Retinal pigment epithelial cell (primary cell): ENCODE measurements around the gene UBXN10.
"Not testable (repeated sequence)": the region's sequence is repeated elsewhere in the genome, so short reads cannot be mapped to it uniquely, and the experiment has no call there.

Experiments used
- DNase-seq: peaks from one replicate; pipeline ENCODE4 v3.0.0-alpha.2; 2010; ENCODE audit warnings: low read depth
- H3K4me3 ChIP-seq: 2 replicates; pipeline ENCODE4 v1.5.1; 2011; ENCODE audit warnings: mild to moderate bottlenecking, low read length, control low read depth, moderate library complexity
- CTCF ChIP-seq: conservative IDR thresholded peaks from 2 replicates; pipeline ENCODE4 v1.5.1; 2011; ENCODE audit warnings: low read depth, low read length, control low read depth, inconsistent platforms

Gene UBXN10

GRCh38 chr1:20212685-20213331 lies 26.9 kb downstream of the UBXN10 start:
- peak; percentile 74 for TF ChIP-seq CTCF
- DNase-seq = no peak
- no peak overlapping the region for H3K4me3 ChIP-seq

GRCh38 chr1:20215716-20216115 lies 29.8 kb downstream of the UBXN10 start:
- DNase-seq = no peak
- TF ChIP-seq CTCF = no peak
- no peak overlapping the region for H3K4me3 ChIP-seq

GRCh38 chr1:20216574-20216973 lies 30.7 kb downstream of the UBXN10 start:
- TF ChIP-seq CTCF = peak; percentile 57
- no peak for DNase-seq
- no peak overlapping the region for H3K4me3 ChIP-seq

GRCh38 chr1:20219053-20219452 lies 33.2 kb downstream of the UBXN10 start:
- H3K4me3 ChIP-seq, DNase-seq: not testable (repeated sequence)

- DNase-seq = no peak
- no peak overlapping the region for H3K4me3 ChIP-seq
- TF ChIP-seq CTCF = no peak
These were observed 34.1 kb downstream of the UBXN10 start for GRCh38 chr1:20220036-20220435.

GRCh38 chr1:20223106-20223505 lies 37.2 kb downstream of the UBXN10 start:
- H3K4me3 ChIP-seq = no peak overlapping the region
- TF ChIP-seq CTCF = no peak
- no peak for DNase-seq

GRCh38 chr1:20223551-20224419 lies 37.9 kb downstream of the UBXN10 start:
- peak; percentile 2 for DNase-seq
- H3K4me3 ChIP-seq = no peak overlapping the region
- no peak for TF ChIP-seq CTCF
